GM19025 (cell line): ENCODE measurements around the gene RPL12.
"Not testable (repeated sequence)": the region's sequence is repeated elsewhere in the genome, so short reads cannot be mapped to it uniquely, and the experiment has no call there.

ENCODE experiments used
- ATAC-seq: cut with Tn5 transposase; IDR thresholded peaks from one replicate; pipeline ENCODE4 v1.9.1; 2021; ENCODE audit warnings: mild to moderate bottlenecking, low read depth, moderate library complexity; ENCODE audit not compliant: unreplicated experiment

RPL12 gene

GRCh38 chr9:127473501-127473900 lies 22.3 kb upstream of the RPL12 start:
- ATAC-seq = no peak

- no peak for ATAC-seq
Observed at GRCh38 chr9:127470662-127471061, 19.5 kb upstream of the RPL12 start.

- no peak for ATAC-seq
Observed at GRCh38 chr9:127467621-127468020, 16.4 kb upstream of the RPL12 start.

GRCh38 chr9:127466407-127466917 lies 15.3 kb upstream of the RPL12 start:
- ATAC-seq = not testable (repeated sequence)

DNA sequence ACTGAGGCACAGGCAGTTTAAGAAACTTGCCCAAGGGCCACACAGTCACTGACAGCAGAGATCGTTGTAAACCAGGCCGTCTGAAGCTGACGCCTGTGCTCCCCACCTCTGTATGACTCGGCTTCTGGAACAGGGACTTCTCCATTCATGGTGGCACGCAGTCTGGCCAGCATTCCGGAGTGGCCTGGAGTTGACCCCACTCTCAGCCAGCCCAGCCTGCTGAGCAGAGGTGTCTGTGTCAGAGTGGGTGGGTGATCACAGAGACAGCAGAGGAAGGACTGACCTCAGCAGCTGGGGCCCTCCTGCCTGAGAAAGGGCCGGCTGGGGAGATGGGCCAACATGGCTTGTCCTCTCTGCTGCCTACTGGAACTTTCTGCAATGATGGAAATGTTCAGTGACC lies 12.7 kb upstream of the RPL12 start:
- no peak for ATAC-seq

GRCh38 chr9:127463382-127463781 lies 12.2 kb upstream of the RPL12 start:
- no peak for ATAC-seq

- no peak for ATAC-seq
Observed at GRCh38 chr9:127458921-127459320, 7.7 kb upstream of the RPL12 start.

DNA sequence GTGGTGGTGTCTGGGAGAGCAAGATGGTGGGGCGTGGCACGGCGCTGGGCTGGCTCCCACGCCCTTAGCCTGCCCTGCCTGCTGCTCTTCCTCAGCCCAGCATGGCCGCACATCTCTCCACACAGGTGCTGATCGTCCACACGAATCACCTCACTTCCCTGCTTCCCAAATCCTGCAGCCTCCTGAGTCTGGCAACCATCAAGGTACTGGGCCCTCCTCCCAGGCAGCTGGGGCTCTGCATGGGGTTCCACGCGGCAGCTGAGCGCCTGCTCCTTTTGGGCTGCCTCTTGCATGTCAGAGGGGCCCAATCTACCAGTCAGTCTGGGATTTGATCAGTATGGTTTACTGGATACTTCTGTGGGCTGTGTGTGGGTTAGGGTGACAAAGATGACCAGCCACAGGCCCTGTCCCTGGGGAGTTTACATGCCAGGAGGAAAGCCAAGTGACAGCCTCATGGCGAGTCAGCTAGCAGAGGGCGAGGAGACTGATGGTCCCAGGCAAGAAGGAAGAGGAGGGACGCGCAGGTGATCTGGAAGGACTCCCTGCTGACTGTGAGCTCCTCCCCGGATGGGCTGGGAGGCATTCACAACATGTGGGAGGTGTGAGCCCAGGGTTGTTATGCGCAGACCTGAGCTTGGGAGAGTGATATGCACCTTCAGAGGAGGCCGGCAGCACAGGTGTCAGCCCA lies 6.1 kb upstream of the RPL12 start:
- no peak for ATAC-seq

GRCh38 chr9:127455324-127455992 lies 4.3 kb upstream of the RPL12 start:
- no peak for ATAC-seq

GRCh38 chr9:127452691-127453090 lies 1.5 kb upstream of the RPL12 start:
- ATAC-seq = no peak

DNA sequence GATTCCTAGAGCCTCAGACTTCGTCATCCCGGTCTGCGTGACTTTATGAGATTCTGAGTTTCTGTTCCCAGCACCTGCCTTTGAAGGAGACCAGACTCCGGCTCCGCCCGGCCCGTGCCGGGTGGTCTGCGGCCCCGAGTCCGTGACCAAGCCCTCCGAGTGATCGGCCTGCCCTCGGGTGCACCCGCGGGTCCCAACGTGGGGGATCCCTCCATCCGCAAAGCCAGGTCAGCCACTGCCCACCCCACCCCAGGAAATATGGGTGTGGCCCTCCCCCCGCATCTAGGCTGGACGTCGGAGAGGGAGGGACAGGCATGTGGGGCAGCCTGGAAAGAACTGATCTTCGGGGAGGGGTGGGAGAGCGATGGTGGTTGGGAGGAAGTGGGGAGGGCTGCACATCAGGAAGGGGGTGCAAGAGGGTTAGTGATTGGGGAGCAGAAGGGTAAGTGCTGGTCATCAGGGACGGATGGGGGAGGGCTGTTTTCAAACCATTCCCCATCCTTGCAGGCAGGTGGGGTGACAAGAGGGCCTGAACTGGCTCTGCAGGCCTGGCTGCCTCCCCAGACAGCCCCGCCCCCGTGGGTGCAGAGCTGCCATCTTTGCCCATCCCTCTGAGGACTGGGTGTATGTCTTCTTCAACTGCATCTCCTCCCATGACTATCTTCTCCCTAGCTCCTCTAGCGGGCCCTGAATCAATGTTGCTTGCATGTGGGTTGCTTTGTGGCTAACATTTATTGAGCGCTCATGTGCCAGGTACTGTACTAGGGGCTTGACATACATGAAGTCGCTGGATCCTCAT lies 851 bp upstream of the RPL12 start:
- no peak for ATAC-seq

DNA sequence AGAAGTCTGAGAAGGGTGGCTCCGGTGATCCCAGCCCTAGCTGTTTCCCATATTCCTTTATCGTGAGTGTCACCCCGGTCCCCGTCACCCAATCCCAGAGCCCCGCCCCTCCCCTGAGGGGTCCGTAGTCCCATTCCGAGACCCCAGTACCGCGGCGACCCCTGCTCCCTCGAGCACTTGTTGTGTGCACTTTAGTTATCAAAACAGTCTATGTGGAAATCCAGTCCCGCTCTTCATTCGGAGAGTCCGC lies 327 bp upstream of the RPL12 start:
- no peak for ATAC-seq

DNA sequence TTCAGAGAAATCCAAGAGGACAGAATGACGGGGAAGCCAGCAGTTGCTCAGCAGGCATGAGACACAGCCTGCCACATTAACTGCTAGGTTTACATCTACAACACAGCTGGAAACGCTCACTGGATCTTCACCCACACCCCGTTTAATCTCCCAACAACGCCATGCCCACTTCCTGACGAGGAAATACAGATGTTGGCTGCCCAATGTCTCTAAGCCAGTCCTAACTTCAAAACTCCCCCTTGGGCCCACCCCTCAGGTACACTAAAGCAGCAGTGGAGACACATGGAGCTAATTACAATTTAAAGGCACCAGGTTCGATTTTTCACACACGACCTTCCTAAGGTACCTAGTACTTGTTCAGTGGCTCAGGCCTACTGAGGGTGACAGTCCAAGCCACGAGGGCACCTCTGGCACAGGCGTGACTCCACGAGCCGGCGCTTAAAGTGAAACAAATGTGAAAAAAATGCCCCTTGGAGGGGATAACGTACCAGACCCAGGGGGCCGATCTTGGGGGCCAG lies 904 bp downstream of the RPL12 start:
- ATAC-seq = no peak

GRCh38 chr9:127449332-127449966 lies 1.8 kb downstream of the RPL12 start:
- ATAC-seq = no peak

DNA sequence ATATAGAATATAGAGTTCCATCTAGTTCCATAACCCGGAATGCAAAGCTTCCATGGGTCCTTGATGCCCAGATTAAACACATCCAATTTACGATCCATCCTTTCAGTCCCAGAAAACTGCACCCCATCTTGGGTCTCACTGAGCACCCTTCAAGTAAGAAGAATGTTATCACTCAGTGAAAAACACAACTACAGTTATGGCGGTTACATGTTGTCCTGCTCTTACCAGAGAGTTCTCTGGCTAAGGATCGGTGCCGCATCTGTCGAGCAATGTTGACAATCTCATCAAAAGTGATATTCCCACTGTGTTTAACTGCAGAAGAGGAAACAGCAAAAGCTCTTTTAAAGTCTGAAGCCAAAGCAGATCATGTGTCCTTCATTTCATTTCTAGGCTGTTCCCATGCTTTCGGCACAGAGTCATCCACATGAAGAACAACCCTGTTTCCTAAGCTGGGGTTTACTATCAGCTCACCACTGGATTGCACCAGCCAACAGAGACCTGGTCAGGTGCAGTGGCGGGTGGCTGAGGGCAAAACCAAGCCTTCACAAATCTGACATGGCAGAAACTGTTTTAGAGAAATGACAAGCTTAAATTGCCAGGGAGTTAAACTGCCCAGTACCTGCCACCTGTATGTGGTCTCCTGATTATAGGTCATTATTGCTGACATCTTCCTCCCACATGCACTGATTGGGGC lies 2.9 kb downstream of the RPL12 start:
- no peak for ATAC-seq

GRCh38 chr9:127447416-127448111 lies 3.6 kb downstream of the RPL12 start:
- no peak for ATAC-seq

GRCh38 chr9:127446713-127447415 lies 4.3 kb downstream of the RPL12 start:
- no peak for ATAC-seq

GRCh38 chr9:127445851-127446712 lies 5.1 kb downstream of the RPL12 start:
- ATAC-seq = no peak
